GM12891 (cell line): ENCODE data around the gene MYOCD.
A peak's percentile ranks its signal among the peaks of the same experiment; 100 is the strongest.

Experiments used
- DNase-seq: peaks from one replicate; pipeline ENCODE4 v3.0.0; 2011; ENCODE audit warnings: low spot score; ENCODE audit not compliant: insufficient read length
- FAIRE-seq: peaks from 2 replicates; lab custom pipeline; 2011; peaks lifted over from hg19 to GRCh38; lab: Jason Lieb, UNC
- PAX5 ChIP-seq: IDR thresholded peaks from 2 replicates; pipeline ENCODE4 v1.6.1; 2011; ENCODE audit warnings: low read length, moderate library complexity, mild to moderate bottlenecking; ENCODE audit not compliant: insufficient read depth, severe bottlenecking
- POLR2A ChIP-seq: IDR thresholded peaks from 2 replicates; pipeline ENCODE4 v1.6.1; 2011; ENCODE audit warnings: low read depth, low read length, control low read depth
- POLR2AphosphoS5 ChIP-seq: IDR thresholded peaks from 2 replicates; pipeline ENCODE4 v1.6.1; 2011; ENCODE audit warnings: low read depth, low read length, control low read depth
- POU2F2 ChIP-seq: IDR thresholded peaks from 2 replicates; pipeline ENCODE4 v1.6.1; 2011; ENCODE audit warnings: low read depth, mild to moderate bottlenecking, control low read depth, low read length, moderate library complexity
- SPI1 ChIP-seq: IDR thresholded peaks from 2 replicates; pipeline ENCODE4 v1.6.1; 2011; ENCODE audit warnings: low read depth, low read length, control low read depth
- TAF1 ChIP-seq: IDR thresholded peaks from 2 replicates; pipeline ENCODE4 v1.6.1; 2011; ENCODE audit warnings: low read depth, low read length, control low read depth

Gene MYOCD

GRCh38 chr17:12768255-12768654, 102.6 kb downstream of the MYOCD start:
- FAIRE-seq (no peak), DNase-seq (no peak)
- no peak for TF ChIP-seq POU2F2
- no peak for TF ChIP-seq TAF1
- TF ChIP-seq POLR2A: no peak
- TF ChIP-seq SPI1: no peak
- no peak for TF ChIP-seq POLR2AphosphoS5
- no peak for TF ChIP-seq PAX5

- FAIRE-seq (no peak), DNase-seq (no peak)
- TF ChIP-seq POLR2A (no peak), SPI1 (no peak), PAX5 (no peak), TAF1 (no peak), POU2F2 (no peak), POLR2AphosphoS5 (no peak)
Measured at GRCh38 chr17:12769981-12770380, 104.3 kb downstream of the MYOCD start.

GRCh38 chr17:12773153-12773552, 107.5 kb downstream of the MYOCD start:
- DNase-seq: no peak
- FAIRE-seq: no peak
- TF ChIP-seq TAF1: no peak
- TF ChIP-seq POLR2AphosphoS5: no peak
- TF ChIP-seq POU2F2: no peak
- no peak for TF ChIP-seq POLR2A
- TF ChIP-seq PAX5: no peak

GRCh38 chr17:12789075-12789480, 123.4 kb downstream of the MYOCD start:
- DNase-seq (no peak), FAIRE-seq (peak; percentile 90)
- TF ChIP-seq SPI1 (no peak), POU2F2 (no peak), TAF1 (no peak), POLR2AphosphoS5 (no peak), PAX5 (no peak), POLR2A (no peak)

- DNase-seq (peak; percentile 71), FAIRE-seq (no peak)
- TF ChIP-seq SPI1 (no peak), PAX5 (no peak), POLR2A (no peak), TAF1 (no peak), POLR2AphosphoS5 (no peak)
Measured at GRCh38 chr17:12789481-12790248, 124.0 kb downstream of the MYOCD start, which contains the start of gene ARHGAP44. TSS of gene ARHGAP44 (plus strand) at chr17:12789498. CDS start at chr17:12789839, 341 bp downstream.

GRCh38 chr17:12790249-12791106, 124.8 kb downstream of the MYOCD start:
- DNase-seq (no peak), FAIRE-seq (no peak)
- TF ChIP-seq TAF1 (no peak), POLR2AphosphoS5 (no peak), PAX5 (no peak), SPI1 (no peak), POU2F2 (no peak), POLR2A (no peak)

- DNase-seq (no peak), FAIRE-seq (no peak)
- TF ChIP-seq PAX5 (no peak), POLR2AphosphoS5 (no peak), POLR2A (no peak), POU2F2 (no peak), SPI1 (no peak), TAF1 (no peak)
Measured at GRCh38 chr17:12794919-12795532, 129.3 kb downstream of the MYOCD start.

GRCh38 chr17:12800855-12801365, 135.2 kb downstream of the MYOCD start:
- DNase-seq (no peak), FAIRE-seq (no peak)
- no peak for TF ChIP-seq POLR2A
- TF ChIP-seq POLR2AphosphoS5: no peak
- TF ChIP-seq TAF1: no peak
- TF ChIP-seq POU2F2: no peak
- TF ChIP-seq PAX5: no peak

GRCh38 chr17:12806630-12807029, 140.9 kb downstream of the MYOCD start:
- DNase-seq (no peak), FAIRE-seq (no peak)
- TF ChIP-seq POLR2A (no peak), PAX5 (no peak), POU2F2 (no peak), SPI1 (no peak), POLR2AphosphoS5 (no peak)
